ENCODE results near the gene UAP1L1.
A peak's percentile ranks its signal among the peaks of the same experiment; 100 is the strongest.

UAP1L1 gene

GRCh38 chr9:137041124-137041523 is 36.2 kb upstream of the UAP1L1 start:
- DNase-seq (ENCODE audit: low read depth): no peak

GRCh38 chr9:137042751-137043727 is 34.3 kb upstream of the UAP1L1 start:
- DNase-seq (ENCODE audit: low read depth): no peak

GRCh38 chr9:137044037-137044436 is 33.3 kb upstream of the UAP1L1 start:
- no peak for DNase-seq (ENCODE audit: low read depth)

- DNase-seq (ENCODE audit: low read depth): no peak
These were observed 32.7 kb upstream of the UAP1L1 start for GRCh38 chr9:137044502-137045177.

GRCh38 chr9:137045294-137046087 is 31.8 kb upstream of the UAP1L1 start:
- no peak for DNase-seq (ENCODE audit: low read depth)

- peak; percentile 74 for DNase-seq (ENCODE audit: low read depth)
These were observed 31.1 kb upstream of the UAP1L1 start, which contains the start of gene NPDC1 for GRCh38 chr9:137046088-137046787. Gene NPDC1, minus strand, starts transcription at chr9:137046177. Its CDS starts 188 bp downstream, at chr9:137045989.

- no peak for DNase-seq (ENCODE audit: low read depth)
These were observed 28.4 kb upstream of the UAP1L1 start for GRCh38 chr9:137048655-137049543.

- DNase-seq (ENCODE audit: low read depth): no peak
These were observed 27.5 kb upstream of the UAP1L1 start for GRCh38 chr9:137049544-137050449.

GRCh38 chr9:137050570-137050969 is 26.7 kb upstream of the UAP1L1 start:
- DNase-seq (ENCODE audit: low read depth): no peak

- DNase-seq (ENCODE audit: low read depth): no peak
These were observed 26.1 kb upstream of the UAP1L1 start for GRCh38 chr9:137051145-137051724.

- no peak for DNase-seq (ENCODE audit: low read depth)
These were observed 25.0 kb upstream of the UAP1L1 start for GRCh38 chr9:137052293-137052692.

- no peak for DNase-seq (ENCODE audit: low read depth)
These were observed 24.0 kb upstream of the UAP1L1 start for GRCh38 chr9:137052998-137053943.

GRCh38 chr9:137053944-137054931 is 23.1 kb upstream of the UAP1L1 start, which contains the start of gene ENTPD2:
Gene ENTPD2, minus strand, starts transcription at chr9:137054061. Its CDS starts 64 bp downstream, at chr9:137053997.
- DNase-seq (ENCODE audit: low read depth): no peak

GRCh38 chr9:137054932-137055384 is 22.4 kb upstream of the UAP1L1 start:
- DNase-seq (ENCODE audit: low read depth): no peak

- no peak for DNase-seq (ENCODE audit: low read depth)
These were observed 21.6 kb upstream of the UAP1L1 start for GRCh38 chr9:137055385-137056364.

Data from activated T-cell treated with anti-CD3 and anti-CD28 coated beads for 24 hours (primary cell).